ENCODE data around the gene KCMF1. TPM values are rescaled to one million over a fixed set of nuclear protein-coding genes. Genes with fewer than 3 reads are reported as not detected.

The KCMF1 gene
- total and polyA plus RNA-seq, 2 of the 13 experiments (the other 11 are each of a cell fraction or from before 2014, with no cell fraction given) = 62.1 to 116 TPM

GRCh38 chr2:84971510-84972206, 697 bp downstream of the KCMF1 start (continued):
- TF ChIP-seq ZBTB26 (CRISPR knock-in tag; IDR thresholded peaks at IDR 0.05; ENCODE audit: borderline replicate concordance) = peak; percentile 53; the same call in 1 of the 2 replicates
- TF ChIP-seq ZNF607 (CRISPR knock-in tag; IDR thresholded peaks at IDR 0.05; ENCODE audit: borderline replicate concordance) = 0 out of 2 replicates have a peak, but pooled peaks have one; percentile 14
- 0 out of 2 replicates have a peak, but pooled peaks have one; percentile 38 for TF ChIP-seq SMAD3 (CRISPR knock-in tag; IDR thresholded peaks at IDR 0.05)
- TF ChIP-seq TAF1 (CRISPR knock-in tag; IDR thresholded peaks at IDR 0.05) = peak; percentile 58; the same call in 1 of the 2 replicates
- TF ChIP-seq FOXK1 (CRISPR knock-in tag; IDR thresholded peaks at IDR 0.05; ENCODE audit: borderline replicate concordance, low read depth) = no peak
- 0 out of 2 replicates have a peak, but pooled peaks have one; percentile 17 for TF ChIP-seq ZBTB34 (CRISPR knock-in tag; IDR thresholded peaks at IDR 0.05)
- no peak for TF ChIP-seq ZNF24 (IDR thresholded peaks at IDR 0.05)
- TF ChIP-seq ZSCAN31 (CRISPR knock-in tag; IDR thresholded peaks at IDR 0.05; ENCODE audit: low read depth) = 0 out of 2 replicates have a peak, but pooled peaks have one; percentile 5
- TF ChIP-seq ZNF850 (CRISPR knock-in tag; conservative IDR thresholded peaks at IDR 0.05) = peak; percentile 42; the same call in 1 of the 2 replicates
- TF ChIP-seq UBTF (CRISPR knock-in tag; IDR thresholded peaks at IDR 0.05) = peak; percentile 100
- 0 out of 2 replicates have a peak, but pooled peaks have one; percentile 36 for TF ChIP-seq PHF21A (CRISPR knock-in tag; IDR thresholded peaks at IDR 0.05)
- no peak for TF ChIP-seq ETS1 (CRISPR knock-in tag; IDR thresholded peaks at IDR 0.05)
- peak; percentile 53; the same call in 1 of the 2 replicates for TF ChIP-seq GABPB1 (CRISPR knock-in tag; IDR thresholded peaks at IDR 0.05)
- TF ChIP-seq NR2F2 (IDR thresholded peaks at IDR 0.05; ENCODE audit: borderline replicate concordance, low read depth) = no peak
- 0 out of 2 replicates have a peak, but pooled peaks have one; percentile 30 for TF ChIP-seq FLYWCH1 (CRISPR knock-in tag; IDR thresholded peaks at IDR 0.05)
- 0 out of 2 replicates have a peak, but pooled peaks have one; percentile 60 for TF ChIP-seq KMT2B (CRISPR knock-in tag; IDR thresholded peaks at IDR 0.05)
- TF ChIP-seq ATF5 (CRISPR knock-in tag; IDR thresholded peaks at IDR 0.05; ENCODE audit: low read depth) = no peak
- TF ChIP-seq ATF7 (IDR thresholded peaks at IDR 0.05) = no peak
- TF ChIP-seq ATF7 (CRISPR knock-in tag; IDR thresholded peaks at IDR 0.05) = 0 out of 2 replicates have a peak, but pooled peaks have one; percentile 48
- peak; percentile 58 for TF ChIP-seq RBM39 (IDR thresholded peaks at IDR 0.05; ENCODE audit: low read depth, low read length, poor library complexity, severe bottlenecking)
- no peak for TF ChIP-seq ZNF761 (CRISPR knock-in tag; conservative IDR thresholded peaks at IDR 0.05)
- TF ChIP-seq MYC (CRISPR knock-in tag; IDR thresholded peaks at IDR 0.05; ENCODE audit: borderline replicate concordance) = peak; percentile 58; the same call in 1 of the 2 replicates
- TF ChIP-seq ZNF616 (CRISPR knock-in tag; IDR thresholded peaks at IDR 0.05; ENCODE audit: low read depth) = no peak; the same call in 1 of the 2 replicates
